ENCODE results near the gene PGBD2. TPM values are rescaled to one million over a fixed set of nuclear protein-coding genes. Genes with fewer than 3 reads are reported as not detected.

PGBD2 gene
- total and polyA plus RNA-seq, 2 of the 13 experiments (the other 11 are each of a cell fraction or from before 2014, with no cell fraction given): 6.0 to 7.4 TPM

DNA sequence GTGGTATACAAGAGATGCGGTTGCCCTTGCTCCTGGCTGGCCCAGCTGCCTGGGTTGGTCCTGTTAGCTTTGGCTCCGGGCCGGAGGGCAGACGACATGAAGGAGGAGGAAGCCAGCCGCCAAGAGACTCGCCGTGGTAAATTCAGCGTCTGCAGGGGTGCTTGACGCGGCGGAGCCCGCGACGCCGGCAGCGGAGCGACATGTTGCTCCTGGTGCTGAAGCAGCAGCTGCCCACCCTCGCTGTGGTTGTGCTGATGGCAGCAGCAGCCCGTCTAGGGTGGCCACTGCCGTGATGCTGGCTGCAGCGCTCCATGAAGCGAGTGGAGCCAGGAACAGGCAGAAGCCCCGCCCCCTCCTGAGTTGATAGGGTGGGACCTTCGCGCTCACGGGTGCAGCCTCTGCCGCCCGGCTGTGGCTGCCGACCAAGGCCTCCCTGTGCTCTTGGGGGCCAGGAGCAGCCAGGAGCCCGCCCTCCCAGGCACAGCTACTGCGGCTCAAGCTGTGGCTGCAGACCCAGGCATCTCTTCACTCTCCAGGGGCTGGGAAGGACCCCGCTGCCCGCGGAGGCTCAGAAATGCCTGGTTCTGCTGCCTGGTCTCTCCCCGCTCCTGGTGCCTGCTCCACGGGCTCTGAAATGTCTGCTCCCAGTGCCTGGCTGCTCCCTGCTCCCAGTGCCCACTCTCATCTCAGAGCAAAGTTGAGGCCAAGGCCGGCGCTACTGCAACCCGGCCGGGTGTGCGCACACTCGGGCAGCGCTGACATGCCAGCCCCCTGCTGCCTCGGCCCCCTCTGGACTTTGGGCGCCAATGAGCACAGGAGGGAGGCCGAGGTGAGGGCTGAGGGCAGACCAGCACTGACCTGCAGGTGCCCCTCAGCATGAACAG is 42.8 kb upstream of the PGBD2 start (continued):
- TF ChIP-seq POLR2G (IDR thresholded peaks at IDR 0.05; ENCODE audit: low read depth, low read length) (peak; percentile 87), STAT5B (CRISPR knock-in tag; IDR thresholded peaks at IDR 0.05) (no peak), ZNF24 (IDR thresholded peaks at IDR 0.05) (no peak), AGO1 (IDR thresholded peaks at IDR 0.05; ENCODE audit: low read depth, low read length, poor library complexity, severe bottlenecking) (peak; percentile 38), KDM6A (CRISPR knock-in tag; IDR thresholded peaks at IDR 0.05; ENCODE audit: low read depth) (0 out of 2 replicates have a peak, but pooled peaks have one; percentile 47), ZNF572 (CRISPR knock-in tag; IDR thresholded peaks at IDR 0.05) (no peak), HCFC1 (IDR thresholded peaks at IDR 0.05; ENCODE audit: low read depth, low read length) (no peak), TOE1 (CRISPR knock-in tag; IDR thresholded peaks at IDR 0.05) (no peak), ZKSCAN8 (CRISPR knock-in tag; IDR thresholded peaks at IDR 0.05; ENCODE audit: borderline replicate concordance) (no peak), SMARCE1 (IDR thresholded peaks at IDR 0.05; ENCODE audit: borderline replicate concordance) (no peak), SMAD3 (CRISPR knock-in tag; IDR thresholded peaks at IDR 0.05) (no peak; the same call in 1 of the 2 replicates), JDP2 (CRISPR knock-in tag; IDR thresholded peaks at IDR 0.05; ENCODE audit: borderline replicate concordance) (no peak), TAF15 (IDR thresholded peaks at IDR 0.05; ENCODE audit: low read depth, low read length, poor library complexity, severe bottlenecking) (no peak), ZNF557 (CRISPR knock-in tag; IDR thresholded peaks at IDR 0.05) (no peak)
- TF ChIP-seq, protein P1, sequence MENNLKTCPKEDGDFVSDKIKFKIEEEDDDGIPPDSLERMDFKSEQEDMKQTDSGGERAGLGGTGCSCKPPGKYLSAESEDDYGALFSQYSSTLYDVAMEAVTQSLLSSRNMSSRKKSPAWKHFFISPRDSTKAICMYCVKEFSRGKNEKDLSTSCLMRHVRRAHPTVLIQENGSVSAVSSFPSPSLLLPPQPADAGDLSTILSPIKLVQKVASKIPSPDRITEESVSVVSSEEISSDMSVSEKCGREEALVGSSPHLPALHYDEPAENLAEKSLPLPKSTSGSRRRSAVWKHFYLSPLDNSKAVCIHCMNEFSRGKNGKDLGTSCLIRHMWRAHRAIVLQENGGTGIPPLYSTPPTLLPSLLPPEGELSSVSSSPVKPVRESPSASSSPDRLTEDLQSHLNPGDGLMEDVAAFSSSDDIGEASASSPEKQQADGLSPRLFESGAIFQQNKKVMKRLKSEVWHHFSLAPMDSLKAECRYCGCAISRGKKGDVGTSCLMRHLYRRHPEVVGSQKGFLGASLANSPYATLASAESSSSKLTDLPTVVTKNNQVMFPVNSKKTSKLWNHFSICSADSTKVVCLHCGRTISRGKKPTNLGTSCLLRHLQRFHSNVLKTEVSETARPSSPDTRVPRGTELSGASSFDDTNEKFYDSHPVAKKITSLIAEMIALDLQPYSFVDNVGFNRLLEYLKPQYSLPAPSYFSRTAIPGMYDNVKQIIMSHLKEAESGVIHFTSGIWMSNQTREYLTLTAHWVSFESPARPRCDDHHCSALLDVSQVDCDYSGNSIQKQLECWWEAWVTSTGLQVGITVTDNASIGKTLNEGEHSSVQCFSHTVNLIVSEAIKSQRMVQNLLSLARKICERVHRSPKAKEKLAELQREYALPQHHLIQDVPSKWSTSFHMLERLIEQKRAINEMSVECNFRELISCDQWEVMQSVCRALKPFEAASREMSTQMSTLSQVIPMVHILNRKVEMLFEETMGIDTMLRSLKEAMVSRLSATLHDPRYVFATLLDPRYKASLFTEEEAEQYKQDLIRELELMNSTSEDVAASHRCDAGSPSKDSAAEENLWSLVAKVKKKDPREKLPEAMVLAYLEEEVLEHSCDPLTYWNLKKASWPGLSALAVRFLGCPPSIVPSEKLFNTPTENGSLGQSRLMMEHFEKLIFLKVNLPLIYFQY (CRISPR knock-in tag; IDR thresholded peaks at IDR 0.05; ENCODE audit: borderline replicate concordance): no peak
- TF ChIP-seq, protein P2, sequence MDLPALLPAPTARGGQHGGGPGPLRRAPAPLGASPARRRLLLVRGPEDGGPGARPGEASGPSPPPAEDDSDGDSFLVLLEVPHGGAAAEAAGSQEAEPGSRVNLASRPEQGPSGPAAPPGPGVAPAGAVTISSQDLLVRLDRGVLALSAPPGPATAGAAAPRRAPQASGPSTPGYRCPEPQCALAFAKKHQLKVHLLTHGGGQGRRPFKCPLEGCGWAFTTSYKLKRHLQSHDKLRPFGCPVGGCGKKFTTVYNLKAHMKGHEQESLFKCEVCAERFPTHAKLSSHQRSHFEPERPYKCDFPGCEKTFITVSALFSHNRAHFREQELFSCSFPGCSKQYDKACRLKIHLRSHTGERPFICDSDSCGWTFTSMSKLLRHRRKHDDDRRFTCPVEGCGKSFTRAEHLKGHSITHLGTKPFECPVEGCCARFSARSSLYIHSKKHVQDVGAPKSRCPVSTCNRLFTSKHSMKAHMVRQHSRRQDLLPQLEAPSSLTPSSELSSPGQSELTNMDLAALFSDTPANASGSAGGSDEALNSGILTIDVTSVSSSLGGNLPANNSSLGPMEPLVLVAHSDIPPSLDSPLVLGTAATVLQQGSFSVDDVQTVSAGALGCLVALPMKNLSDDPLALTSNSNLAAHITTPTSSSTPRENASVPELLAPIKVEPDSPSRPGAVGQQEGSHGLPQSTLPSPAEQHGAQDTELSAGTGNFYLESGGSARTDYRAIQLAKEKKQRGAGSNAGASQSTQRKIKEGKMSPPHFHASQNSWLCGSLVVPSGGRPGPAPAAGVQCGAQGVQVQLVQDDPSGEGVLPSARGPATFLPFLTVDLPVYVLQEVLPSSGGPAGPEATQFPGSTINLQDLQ (CRISPR knock-in tag; IDR thresholded peaks at IDR 0.05): 0 out of 2 replicates have a peak, but pooled peaks have one; percentile 80
- TF ChIP-seq, protein P3, sequence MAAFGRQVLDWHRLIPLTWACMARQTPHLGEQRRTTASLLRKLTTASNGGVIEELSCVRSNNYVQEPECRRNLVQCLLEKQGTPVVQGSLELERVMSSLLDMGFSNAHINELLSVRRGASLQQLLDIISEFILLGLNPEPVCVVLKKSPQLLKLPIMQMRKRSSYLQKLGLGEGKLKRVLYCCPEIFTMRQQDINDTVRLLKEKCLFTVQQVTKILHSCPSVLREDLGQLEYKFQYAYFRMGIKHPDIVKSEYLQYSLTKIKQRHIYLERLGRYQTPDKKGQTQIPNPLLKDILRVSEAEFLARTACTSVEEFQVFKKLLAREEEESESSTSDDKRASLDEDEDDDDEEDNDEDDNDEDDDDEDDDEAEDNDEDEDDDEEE (CRISPR knock-in tag; IDR thresholded peaks at IDR 0.05): peak; percentile 84; the same call in 1 of the 2 replicates
- TF ChIP-seq, protein P4, sequence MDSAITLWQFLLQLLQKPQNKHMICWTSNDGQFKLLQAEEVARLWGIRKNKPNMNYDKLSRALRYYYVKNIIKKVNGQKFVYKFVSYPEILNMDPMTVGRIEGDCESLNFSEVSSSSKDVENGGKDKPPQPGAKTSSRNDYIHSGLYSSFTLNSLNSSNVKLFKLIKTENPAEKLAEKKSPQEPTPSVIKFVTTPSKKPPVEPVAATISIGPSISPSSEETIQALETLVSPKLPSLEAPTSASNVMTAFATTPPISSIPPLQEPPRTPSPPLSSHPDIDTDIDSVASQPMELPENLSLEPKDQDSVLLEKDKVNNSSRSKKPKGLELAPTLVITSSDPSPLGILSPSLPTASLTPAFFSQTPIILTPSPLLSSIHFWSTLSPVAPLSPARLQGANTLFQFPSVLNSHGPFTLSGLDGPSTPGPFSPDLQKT (CRISPR knock-in tag; IDR thresholded peaks at IDR 0.05; ENCODE audit: borderline replicate concordance): no peak

Measured in HepG2 (cell line).